NCI-H82 treated with DMSO at 0.1 percent for 48 hours (cell line): ENCODE data around the gene TIAM1.

ENCODE experiments used
- DNase-seq: peaks from one replicate; lab custom pipeline; 2025; ENCODE audit not compliant: unreplicated experiment; lab: John Stamatoyannopoulos, UW

TIAM1 gene

GRCh38 chr21:31335957-31336738, 7.9 kb downstream of the TIAM1 start:
- DNase-seq = no peak

DNA sequence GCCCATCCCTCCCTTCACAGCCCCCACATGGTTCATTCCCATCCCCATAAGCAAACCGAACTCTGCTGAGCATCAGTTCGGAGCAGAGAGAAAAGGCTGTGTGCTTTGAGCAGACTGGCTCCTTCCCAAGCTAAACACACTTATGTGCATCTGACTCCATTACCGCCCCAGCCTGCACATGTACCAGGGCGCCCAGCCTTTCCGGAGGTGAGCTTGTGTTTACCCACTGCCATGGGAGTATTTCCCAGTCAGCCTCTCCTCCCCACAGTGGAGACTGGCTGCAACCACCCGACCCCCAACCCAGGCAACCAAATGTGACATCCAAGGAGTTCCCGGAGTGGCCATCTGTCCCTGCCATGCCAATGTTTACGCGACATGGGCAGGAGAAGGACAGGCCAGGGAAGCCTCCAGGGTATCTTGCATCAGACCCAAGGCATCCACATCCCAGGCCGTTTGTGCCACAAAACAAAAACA, 9.4 kb downstream of the TIAM1 start:
- DNase-seq = no peak

DNA sequence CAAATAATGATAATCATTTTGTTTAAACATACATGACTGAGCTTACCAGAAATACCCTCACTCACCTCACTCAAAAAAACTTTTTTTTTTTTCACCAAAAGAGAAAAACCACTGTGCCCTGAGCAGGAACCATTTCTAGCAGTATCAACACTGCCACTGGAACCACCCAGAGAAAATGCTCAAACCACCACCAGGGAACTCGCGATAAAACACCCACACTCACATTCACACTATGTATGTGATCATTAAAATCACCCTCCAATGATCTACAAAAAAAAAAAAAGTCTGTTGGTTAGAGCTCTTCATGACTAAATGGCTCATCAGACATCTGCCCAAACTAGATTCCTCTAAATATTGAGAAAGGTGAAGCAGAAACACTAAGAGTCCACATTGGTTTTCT, 11.5 kb downstream of the TIAM1 start:
- DNase-seq = no peak

GRCh38 chr21:31331231-31331630, 12.8 kb downstream of the TIAM1 start:
- no peak for DNase-seq

- DNase-seq = no peak
Observed at GRCh38 chr21:31330144-31330483, 13.9 kb downstream of the TIAM1 start.

GRCh38 chr21:31329456-31330143, 14.5 kb downstream of the TIAM1 start:
- no peak for DNase-seq

DNA sequence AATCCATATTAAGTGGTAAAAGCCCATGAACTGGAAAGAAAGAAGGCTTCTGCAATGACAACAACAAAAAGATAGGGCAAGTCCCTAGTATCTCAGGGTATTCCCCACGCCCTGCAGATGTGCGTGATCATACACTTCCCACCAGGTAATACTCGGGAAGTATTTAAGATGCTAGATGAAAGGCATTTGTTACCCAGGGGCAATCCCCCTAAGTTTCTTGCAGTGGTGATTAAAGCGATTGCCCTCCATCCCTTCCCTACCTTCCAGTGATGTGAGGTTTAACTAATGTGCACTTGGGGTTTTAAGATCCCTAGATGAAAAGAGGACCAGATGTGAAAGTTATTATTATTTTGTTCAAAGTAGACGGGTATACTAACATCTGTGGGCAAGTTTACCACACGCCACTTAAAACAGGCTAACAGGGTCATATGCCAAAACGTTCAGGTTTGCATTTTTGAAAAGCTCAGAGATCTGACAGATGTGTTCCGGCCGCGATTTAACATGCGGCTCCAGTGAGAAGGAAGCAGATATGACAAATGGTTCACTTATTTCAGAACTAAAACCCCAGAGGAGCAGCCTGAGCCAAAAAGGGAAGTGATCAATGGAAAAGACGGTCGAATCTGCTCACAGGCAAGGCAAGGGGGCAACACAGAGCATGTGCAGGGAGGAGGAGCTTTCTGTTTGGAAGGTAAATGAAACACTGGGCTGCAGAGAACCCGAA, 17.4 kb downstream of the TIAM1 start:
- DNase-seq = no peak

DNA sequence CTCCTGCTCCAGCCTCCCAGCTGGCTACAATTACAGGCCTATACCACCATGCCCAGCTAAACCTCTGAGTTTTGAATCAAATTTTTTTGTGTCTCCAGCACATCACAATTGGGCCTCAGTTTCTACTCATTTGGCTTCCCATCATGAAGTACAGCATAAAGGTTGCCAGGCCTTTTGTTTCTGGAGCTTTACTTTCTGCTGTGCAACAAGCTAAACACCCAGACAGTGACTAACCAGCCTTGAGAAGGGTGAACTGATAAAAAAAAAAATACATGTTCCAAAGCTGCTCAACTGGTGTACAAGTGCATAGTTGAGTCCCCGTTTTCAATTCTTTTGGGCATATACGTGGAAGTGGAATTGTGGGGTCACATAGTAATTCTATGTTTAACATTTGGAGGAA, 25.1 kb downstream of the TIAM1 start:
- no peak for DNase-seq

DNA sequence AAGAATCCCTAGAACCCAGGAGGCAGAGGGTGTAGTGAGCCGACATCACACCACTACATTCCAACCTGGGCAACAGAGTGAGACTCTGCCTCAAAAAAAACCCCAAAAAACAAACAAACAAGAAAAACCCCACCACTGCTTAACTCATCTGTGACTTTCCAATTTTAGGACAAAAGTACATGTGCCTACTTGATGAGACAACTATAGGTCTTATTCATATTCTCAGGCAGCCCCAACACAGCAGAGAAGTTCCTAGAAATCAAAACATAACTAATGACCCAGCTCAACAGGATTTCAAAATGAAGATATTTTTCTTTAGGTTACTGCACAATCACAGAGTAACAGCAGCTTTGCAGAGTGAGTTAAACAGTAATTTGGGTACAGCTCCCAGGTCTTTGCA, 26.4 kb downstream of the TIAM1 start:
- no peak for DNase-seq

DNA sequence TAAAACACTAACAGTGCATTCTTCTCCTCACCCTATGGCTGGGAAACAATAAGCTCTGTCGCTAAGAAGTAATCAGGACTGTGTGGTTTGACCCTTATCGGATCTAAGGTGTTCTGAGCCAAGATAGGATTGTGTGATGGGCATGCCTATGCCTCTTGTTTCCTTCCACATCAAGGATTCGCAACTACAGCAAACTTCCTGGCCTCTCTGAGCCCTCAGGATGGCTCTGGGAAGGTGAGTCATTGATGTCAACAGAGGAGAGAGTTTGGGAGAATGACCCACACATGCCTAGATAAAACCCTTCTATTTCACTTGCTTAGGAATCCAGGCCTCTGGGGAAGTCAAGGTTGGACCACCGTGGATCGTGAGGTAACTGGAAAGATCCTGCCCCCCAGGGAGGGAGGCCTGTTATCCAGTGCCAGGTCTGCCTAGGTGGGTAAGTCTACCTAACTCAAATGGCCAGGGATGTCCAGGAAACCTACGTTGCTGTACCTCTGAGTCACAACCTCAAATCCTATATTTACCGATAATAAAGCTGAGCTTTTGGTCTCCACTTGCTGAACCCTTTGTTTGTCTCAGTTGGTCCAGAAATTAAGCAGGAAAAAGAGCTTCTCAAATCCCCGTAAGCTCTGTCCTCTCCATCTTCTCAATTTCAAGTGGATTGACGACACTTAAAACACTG, 27.4 kb downstream of the TIAM1 start:
- DNase-seq = no peak

- DNase-seq = no peak
Observed at GRCh38 chr21:31316072-31316471, 28.0 kb downstream of the TIAM1 start.

GRCh38 chr21:31310750-31311149, 33.3 kb downstream of the TIAM1 start:
- DNase-seq = no peak

DNA sequence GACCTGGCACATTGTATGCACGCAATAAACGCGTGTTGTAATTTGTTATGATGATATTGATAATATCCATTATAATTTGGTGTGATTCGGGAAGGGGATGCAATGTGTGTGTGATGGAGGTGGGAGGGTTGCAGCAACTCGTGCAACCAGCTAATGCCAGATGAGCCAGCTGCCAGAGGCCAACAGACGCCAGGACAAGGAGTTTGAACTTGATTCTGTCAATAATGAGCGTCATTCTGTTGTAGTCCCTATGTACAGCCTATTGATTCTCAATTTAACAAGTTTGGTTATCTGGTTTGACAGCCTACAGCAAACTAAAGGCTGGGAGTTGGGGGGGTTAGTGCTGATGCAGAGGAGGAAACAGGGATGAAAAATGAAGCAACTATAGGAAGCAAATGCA, 35.5 kb downstream of the TIAM1 start:
- no peak for DNase-seq

GRCh38 chr21:31305888-31306287, 38.2 kb downstream of the TIAM1 start:
- DNase-seq = no peak

DNA sequence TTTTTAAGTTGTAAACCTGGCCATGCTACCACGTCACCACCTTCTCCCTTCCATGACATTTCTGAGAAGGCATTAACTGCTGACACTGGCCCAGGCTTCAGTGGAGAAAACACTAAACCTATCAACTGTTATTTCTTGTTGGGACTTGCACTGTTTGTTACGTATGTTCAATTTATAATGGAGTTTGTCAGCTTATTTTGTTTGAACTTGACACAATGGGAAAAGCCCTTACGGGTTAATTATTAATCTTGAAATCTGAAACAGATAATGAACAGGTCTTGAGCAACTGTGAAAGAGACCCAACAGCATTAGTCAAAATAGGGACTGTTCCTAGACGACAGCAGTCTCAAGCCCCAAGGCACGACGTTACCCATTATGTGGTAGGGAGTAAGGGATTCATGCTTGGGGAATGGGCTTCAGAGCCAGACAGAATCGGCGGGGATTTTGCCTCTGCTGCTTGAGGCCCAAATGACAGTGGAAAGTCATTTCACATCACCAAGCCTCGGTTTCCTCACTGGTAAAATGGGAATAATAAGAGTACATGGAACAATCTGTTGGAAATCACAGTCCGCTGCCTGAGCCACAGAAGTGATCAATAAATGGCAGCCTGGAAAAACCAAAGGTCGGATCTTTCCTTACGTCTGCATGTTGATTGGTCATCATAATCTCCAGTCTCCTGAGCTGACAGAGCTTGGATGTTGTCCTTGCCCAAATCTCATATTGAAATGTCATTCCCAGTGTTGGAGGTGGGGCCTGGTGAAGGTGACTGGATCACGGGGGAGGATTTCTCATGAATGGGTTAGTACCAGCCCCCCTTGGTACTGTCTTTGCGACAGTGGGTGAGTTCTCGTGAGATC, 44.5 kb downstream of the TIAM1 start:
- no peak for DNase-seq

DNA sequence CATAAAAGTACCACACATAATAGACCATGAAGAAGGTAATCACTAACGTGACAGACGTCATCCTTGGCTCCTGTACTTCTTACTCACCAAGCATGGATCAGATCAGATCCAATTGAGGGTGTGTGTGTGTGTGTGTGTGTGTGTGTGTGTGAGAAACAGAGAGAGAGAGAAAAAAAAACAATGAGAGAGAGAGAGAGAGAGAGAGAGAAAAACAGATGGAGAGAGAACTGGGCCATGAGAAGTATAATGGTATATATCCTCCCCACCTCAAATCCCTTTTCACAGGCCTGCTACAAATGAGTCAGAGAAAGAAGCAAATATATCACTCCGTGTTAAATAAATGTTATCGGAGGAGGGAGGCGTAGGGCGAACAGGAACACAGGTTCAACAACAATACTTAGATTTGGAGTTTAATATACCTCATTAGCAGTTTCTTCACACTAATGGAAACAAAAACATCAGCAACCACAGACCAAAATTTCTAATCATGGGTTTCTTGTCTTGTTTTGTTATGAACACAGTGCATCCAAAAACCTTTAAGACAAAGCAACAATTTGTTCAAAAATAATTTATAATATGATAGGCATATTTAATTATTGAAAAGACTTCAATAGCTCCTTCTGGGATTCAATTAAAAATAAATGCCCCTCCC, 45.3 kb downstream of the TIAM1 start:
- no peak for DNase-seq

DNA sequence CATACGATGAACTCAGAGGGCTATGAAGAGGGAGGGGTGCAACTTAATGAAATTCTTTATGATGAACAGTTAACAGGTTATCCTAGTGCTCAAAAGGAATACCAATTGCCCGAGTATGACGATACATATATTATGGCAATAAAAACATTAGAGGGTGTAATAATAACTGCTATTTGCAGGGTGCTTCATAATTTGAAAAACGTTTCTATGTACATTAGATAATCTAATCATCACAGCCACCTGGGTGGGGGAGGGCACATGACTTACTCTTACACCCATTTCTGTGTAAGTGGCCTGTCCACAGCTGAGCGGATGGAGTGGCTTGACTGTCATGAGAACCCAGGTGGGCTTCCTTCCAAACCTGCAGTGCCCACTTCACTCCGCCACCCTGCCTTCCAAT, 46.3 kb downstream of the TIAM1 start:
- no peak for DNase-seq

- DNase-seq = no peak
Observed at GRCh38 chr21:31295676-31296075, 48.4 kb downstream of the TIAM1 start.

DNA sequence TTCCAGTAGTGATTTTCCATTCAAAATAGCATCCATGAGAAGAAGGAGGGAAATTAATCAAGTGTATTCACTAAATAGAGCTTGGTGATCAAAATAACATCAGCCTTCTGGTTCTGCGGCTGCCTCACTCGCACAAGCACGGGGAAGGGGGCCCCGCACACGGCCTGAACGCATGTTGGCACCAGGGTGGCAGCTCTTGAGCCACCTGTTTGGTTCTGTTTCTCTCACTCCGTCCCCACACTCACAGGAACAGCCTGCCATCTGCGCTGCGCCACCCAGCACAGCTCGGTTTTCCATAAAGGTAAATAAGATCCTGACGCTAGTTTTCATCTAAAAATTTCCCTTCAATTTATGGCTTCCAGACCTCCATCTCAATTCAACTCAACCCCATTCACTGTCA, 49.4 kb downstream of the TIAM1 start:
- no peak for DNase-seq

- no peak for DNase-seq
Observed at GRCh38 chr21:31293986-31294385, 50.1 kb downstream of the TIAM1 start.
